ENCODE data around the gene PTPRD. TPM values are rescaled to one million over a fixed set of nuclear protein-coding genes. Genes with fewer than 3 reads are reported as not detected.

PTPRD gene
- total RNA-seq, 1 experiment from 2014 or later: 69.6 TPM

GRCh38 chr9:8754751-8755150 lies 1858.1 kb downstream of the PTPRD start:
- H3K36me3 Mint-ChIP-seq: peaks cover 2% of the 10 kb centered on the region; the same call in 1 of the 2 replicates
- no peak overlapping the region for H3K27ac Mint-ChIP-seq
- peaks cover 4% of the 10 kb centered on the region; the same call in 1 of the 2 replicates for H3K9me3 Mint-ChIP-seq
- peaks cover 39% of the 10 kb centered on the region for H3K4me1 Mint-ChIP-seq
- ChIA-PET POLR2A (no interaction called here), CTCF (interaction anchor here (1.1 kb wide), 1 partner anchor 8 kb away, joined by 3 read pairs; no protein-coding TSS in a partner anchor)
- no peak for DNase-seq (ENCODE audit: low spot score)
- TF ChIP-seq ESRRA (CRISPR knock-in tag; IDR thresholded peaks at IDR 0.05; ENCODE audit: borderline replicate concordance): no peak
- TF ChIP-seq JUN (CRISPR knock-in tag; IDR thresholded peaks at IDR 0.05): no peak
- H3K4me3 Mint-ChIP-seq: no peak overlapping the region
- no peak for ATAC-seq
- no peaks in the 10 kb centered on the region for H3K27me3 Mint-ChIP-seq (ENCODE audit: low read depth)

GRCh38 chr9:8751406-8751930 lies 1861.3 kb downstream of the PTPRD start:
- DNase-seq (ENCODE audit: low spot score): no peak
- Mint-ChIP-seq H3K27me3 (ENCODE audit: low read depth) (no peaks in the 10 kb centered on the region), H3K27ac (peak overlapping the region; percentile 83)

More at GRCh38 chr9:8751406-8751930, 1861.3 kb downstream of the PTPRD start:
- Mint-ChIP-seq H3K4me3 (no peak overlapping the region), H3K9me3 (peaks cover 4% of the 10 kb centered on the region; the same call in 1 of the 2 replicates), H3K4me1 (peaks cover 55% of the 10 kb centered on the region), H3K36me3 (peaks cover 2% of the 10 kb centered on the region; the same call in 1 of the 2 replicates)
- TF ChIP-seq RORB (CRISPR knock-in tag; IDR thresholded peaks at IDR 0.05) (no peak), ARID4B (CRISPR knock-in tag; IDR thresholded peaks at IDR 0.05; ENCODE audit: borderline replicate concordance) (no peak), FOXP4 (CRISPR knock-in tag; IDR thresholded peaks at IDR 0.05) (no peak), PRDM15 (CRISPR knock-in tag; IDR thresholded peaks at IDR 0.05) (no peak), STAT6 (CRISPR knock-in tag; conservative IDR thresholded peaks at IDR 0.05; ENCODE audit: low read depth) (no peak)
- ChIA-PET CTCF (interaction anchor here (0.8 kb wide), 1 partner anchor 193 kb away, joined by 3 read pairs; no protein-coding TSS in a partner anchor), POLR2A (no interaction called here)
- no peak for ATAC-seq
